ENCODE measurements around the gene AQP1. TPM values are rescaled to one million over a fixed set of nuclear protein-coding genes. Genes with fewer than 3 reads are reported as not detected.

The AQP1 gene
- total and polyA plus RNA-seq, 2 of the 13 experiments (the other 11 are each of a cell fraction or from before 2014, with no cell fraction given) = not detected

DNA sequence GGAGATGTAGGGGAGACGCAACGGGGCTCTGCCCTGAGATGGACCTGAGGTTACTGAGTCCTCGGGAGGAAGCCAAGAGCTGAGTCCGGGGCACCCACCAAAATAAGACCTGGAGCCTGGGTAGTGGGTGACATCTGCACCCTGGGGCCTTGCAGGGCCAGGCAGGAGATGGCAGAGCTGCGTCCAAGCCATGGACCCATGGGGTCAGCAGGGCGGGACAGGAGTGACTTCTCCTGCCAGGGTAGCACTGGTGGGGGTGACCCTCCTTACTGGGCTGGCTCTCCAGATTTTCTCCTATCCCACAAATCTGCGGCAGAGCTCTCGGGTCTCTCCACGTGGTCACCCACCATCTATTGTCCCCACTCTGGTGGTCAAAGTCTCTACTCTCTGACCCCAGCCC is 54.2 kb downstream of the AQP1 start:
- ATAC-seq = no peak
- Histone ChIP-seq H3K27me3 (ENCODE audit: control insufficient read depth in 1 of 2, insufficient read depth in 2 of 2, low read length in 2 of 2) (no peaks in the 10 kb centered on the region; a peak in 1 of 5 replicates), H3K79me2 (ENCODE audit: insufficient read depth, low read length) (no peaks in the 10 kb centered on the region), H3K4me1 (ENCODE audit: insufficient read depth, low read length) (no peaks in the 10 kb centered on the region), H3K36me3 (replicated peaks in 1 of 2; ENCODE audit: control insufficient read depth in 1 of 2, insufficient read depth in 2 of 2, low read length in 2 of 2) (no peaks in the 10 kb centered on the region), H3K4me3 (replicated peaks in 1 of 3; ENCODE audit: insufficient read depth in 1 of 3, low read depth in 2 of 3, low read length in 3 of 3) (no peak overlapping the region), H2AFZ (ENCODE audit: low read length) (no peak overlapping the region), H3K9ac (ENCODE audit: insufficient read depth, low read depth, low read length) (no peak overlapping the region), H4K20me1 (ENCODE audit: insufficient read depth, low read length) (no peaks in the 10 kb centered on the region), H3K9me3 (ENCODE audit: low read length) (no peaks in the 10 kb centered on the region), H3K27ac (ENCODE audit: extremely low read length, insufficient read depth, low read length) (no peak overlapping the region), H3K4me2 (ENCODE audit: low read depth, low read length) (no peak overlapping the region)
- intact Hi-C loops (cut with micrococcal nuclease; ENCODE audit: unreplicated experiment) = no loop called here
- no TSS peak for BruUV-seq (replicated peaks)
- TF ChIP-seq ATM (IDR thresholded peaks at IDR 0.05; ENCODE audit: borderline replicate concordance) = no peak
- no peak for TF ChIP-seq CENPBD1 (CRISPR knock-in tag; IDR thresholded peaks at IDR 0.05; ENCODE audit: borderline replicate concordance, low read depth)
- TF ChIP-seq ZC3H4 (CRISPR knock-in tag; IDR thresholded peaks at IDR 0.05; ENCODE audit: borderline replicate concordance) = no peak
- TF ChIP-seq ZNF782 (CRISPR knock-in tag; IDR thresholded peaks at IDR 0.05; ENCODE audit: borderline replicate concordance) = no peak
- TF ChIP-seq ZFP37 (CRISPR knock-in tag; IDR thresholded peaks at IDR 0.05; ENCODE audit: borderline replicate concordance) = no peak
- TF ChIP-seq POLR2A (IDR thresholded peaks at IDR 0.05; ENCODE audit: insufficient read depth in 1 of 2, low read depth in 2 of 2, low read length in 2 of 2) = no peak
- no peak for TF ChIP-seq HOMEZ (CRISPR knock-in tag; IDR thresholded peaks at IDR 0.05; ENCODE audit: low read depth)
- no peak for TF ChIP-seq HMGA1 (CRISPR knock-in tag; conservative IDR thresholded peaks at IDR 0.05)
- no peak for TF ChIP-seq PAWR (CRISPR knock-in tag; IDR thresholded peaks at IDR 0.05; ENCODE audit: borderline replicate concordance)
- TF ChIP-seq ZNF253 (CRISPR knock-in tag; IDR thresholded peaks at IDR 0.05; ENCODE audit: borderline replicate concordance) = no peak
- TF ChIP-seq KDM5B (CRISPR knock-in tag; IDR thresholded peaks at IDR 0.05; ENCODE audit: borderline replicate concordance) = no peak
- no peak for TF ChIP-seq KAT8 (CRISPR knock-in tag; IDR thresholded peaks at IDR 0.05)
- no peak for TF ChIP-seq ZNF264 (CRISPR knock-in tag; IDR thresholded peaks at IDR 0.05)
- TF ChIP-seq ZBTB42 (CRISPR knock-in tag; IDR thresholded peaks at IDR 0.05) = no peak
- TF ChIP-seq, protein P1, sequence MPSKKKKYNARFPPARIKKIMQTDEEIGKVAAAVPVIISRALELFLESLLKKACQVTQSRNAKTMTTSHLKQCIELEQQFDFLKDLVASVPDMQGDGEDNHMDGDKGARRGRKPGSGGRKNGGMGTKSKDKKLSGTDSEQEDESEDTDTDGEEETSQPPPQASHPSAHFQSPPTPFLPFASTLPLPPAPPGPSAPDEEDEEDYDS (CRISPR knock-in tag; IDR thresholded peaks at IDR 0.05) = no peak
- TF ChIP-seq NFATC3 (CRISPR knock-in tag; IDR thresholded peaks at IDR 0.05) = no peak
- no peak for TF ChIP-seq SRSF1 (optimal IDR thresholded peaks at IDR 0.05; ENCODE audit: low read depth, low read length)
- TF ChIP-seq SUZ12 (IDR thresholded peaks at IDR 0.05; ENCODE audit: low read depth, low read length) = no peak
- no peak for TF ChIP-seq ZNF674 (CRISPR knock-in tag; IDR thresholded peaks at IDR 0.05; ENCODE audit: low read depth)
- no peak for TF ChIP-seq ZMYM3 (CRISPR knock-in tag; IDR thresholded peaks at IDR 0.05)
- POLR2A ChIA-PET = no interaction called here
- CTCF ChIA-PET (ENCODE audit: low intra/inter-chr PET ratio, low total read pairs) = no interaction called here
- WGBS (ENCODE audit: low lambda C conversion rate) = 11% methylated on average over 3 of the region's 9 CpGs
- in situ Hi-C loops (cut with HindIII; ENCODE audit: extremely low pct_ligation_motif_present, low pct_unique_long_range_greater_than_20kb) = no loop called here
- no peak for FAIRE-seq
- DNase-seq (ENCODE audit: low spot score) = no peak
